Thyroid gland (tissue), 4 donors: ENCODE measurements around the gene PDE11A.

Experiments used
- CTCF ChIP-seq, 6 experiments: fragments of 200-600 bp in 3 of 6; fragments of 450-650 bp in 3 of 6; sonication (generic) in 3 of 6; IDR thresholded peaks; one replicate each; pipeline ENCODE4 v1.5.1; 2016 to 2019; ENCODE audit warnings: antibody characterized with exemption in 6 of 6, mild to moderate bottlenecking in 2 of 6, inconsistent platforms in 1 of 6, moderate library complexity in 1 of 6
- POLR2A ChIP-seq, 2 donors: fragments of 450-650 bp; IDR thresholded peaks; one replicate each; pipeline ENCODE4 v1.6.1; 2017; ENCODE audit warnings: antibody characterized with exemption in 2 of 2, mild to moderate bottlenecking in 2 of 2, moderate library complexity in 1 of 2

GRCh38 chr2:177984749-177985148, 87.8 kb downstream of the PDE11A start:
- no peak for TF ChIP-seq CTCF (IDR thresholded peaks at IDR 0.05)
- TF ChIP-seq POLR2A (IDR thresholded peaks at IDR 0.05), result no peak
